PFSK-1 (cell line): Measurements from ENCODE around the gene PROX2.

Experiments
- FOXP2 ChIP-seq: optimal IDR thresholded peaks from 2 replicates; pipeline ENCODE3; 2011; ENCODE audit warnings: borderline replicate concordance, control low read depth, inconsistent platforms; ENCODE audit not compliant: insufficient read depth; ENCODE audit errors: extremely low read length, extremely low read depth
- POLR2AphosphoS5 ChIP-seq: IDR thresholded peaks from 2 replicates; pipeline ENCODE4 v1.6.1; 2012; ENCODE audit warnings: low read depth, mild to moderate bottlenecking, control low read depth, low read length, moderate library complexity
- SIN3A ChIP-seq: IDR thresholded peaks from 2 replicates; pipeline ENCODE4 v1.6.1; 2012; ENCODE audit warnings: mild to moderate bottlenecking, low read length, moderate library complexity, borderline replicate concordance; ENCODE audit not compliant: insufficient read depth
- TAF1 ChIP-seq: IDR thresholded peaks from 2 replicates; pipeline ENCODE4 v1.6.1; 2012; ENCODE audit warnings: low read length, control low read depth, borderline replicate concordance; ENCODE audit not compliant: insufficient read depth
- TF ChIP-seq, protein P1 (sequence below), 2 experiments: IDR thresholded peaks; 2 replicates each; pipeline versions ENCODE4 v1.6.1 to v1.8.0; 2011 to 2012; ENCODE audit warnings: low read depth in 2 of 2, low read length in 2 of 2, control low read depth in 1 of 2, inconsistent platforms in 1 of 2, mild to moderate bottlenecking in 1 of 2, moderate library complexity in 1 of 2; ENCODE audit not compliant: insufficient read depth in 1 of 2

Gene PROX2

DNA sequence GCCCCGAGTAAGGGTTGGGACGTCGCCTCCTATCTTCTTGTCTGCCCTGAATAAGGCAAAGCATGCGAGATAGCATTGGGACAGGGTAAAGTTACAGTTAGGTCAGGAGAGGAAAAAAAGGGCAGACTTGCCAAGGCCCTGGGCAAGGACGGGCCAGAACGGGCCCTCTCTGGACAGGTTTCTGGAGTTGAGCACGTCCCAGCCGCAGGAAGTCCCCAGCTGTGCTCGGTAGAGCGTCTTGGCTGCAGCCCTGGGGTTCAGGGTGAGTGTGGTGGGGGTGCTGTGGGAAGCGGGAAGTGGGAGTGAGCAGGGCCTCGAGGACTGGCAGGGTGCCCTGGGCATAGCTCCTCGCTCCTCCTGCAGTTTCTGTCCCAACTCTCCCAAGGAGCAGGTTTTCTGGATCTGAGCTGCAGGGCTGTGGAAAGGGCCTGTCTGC, 41.7 kb upstream of the PROX2 start:
- TF ChIP-seq TAF1 (no peak), SIN3A (no peak), FOXP2 (no peak), POLR2AphosphoS5 (no peak)
- TF ChIP-seq, protein P1, sequence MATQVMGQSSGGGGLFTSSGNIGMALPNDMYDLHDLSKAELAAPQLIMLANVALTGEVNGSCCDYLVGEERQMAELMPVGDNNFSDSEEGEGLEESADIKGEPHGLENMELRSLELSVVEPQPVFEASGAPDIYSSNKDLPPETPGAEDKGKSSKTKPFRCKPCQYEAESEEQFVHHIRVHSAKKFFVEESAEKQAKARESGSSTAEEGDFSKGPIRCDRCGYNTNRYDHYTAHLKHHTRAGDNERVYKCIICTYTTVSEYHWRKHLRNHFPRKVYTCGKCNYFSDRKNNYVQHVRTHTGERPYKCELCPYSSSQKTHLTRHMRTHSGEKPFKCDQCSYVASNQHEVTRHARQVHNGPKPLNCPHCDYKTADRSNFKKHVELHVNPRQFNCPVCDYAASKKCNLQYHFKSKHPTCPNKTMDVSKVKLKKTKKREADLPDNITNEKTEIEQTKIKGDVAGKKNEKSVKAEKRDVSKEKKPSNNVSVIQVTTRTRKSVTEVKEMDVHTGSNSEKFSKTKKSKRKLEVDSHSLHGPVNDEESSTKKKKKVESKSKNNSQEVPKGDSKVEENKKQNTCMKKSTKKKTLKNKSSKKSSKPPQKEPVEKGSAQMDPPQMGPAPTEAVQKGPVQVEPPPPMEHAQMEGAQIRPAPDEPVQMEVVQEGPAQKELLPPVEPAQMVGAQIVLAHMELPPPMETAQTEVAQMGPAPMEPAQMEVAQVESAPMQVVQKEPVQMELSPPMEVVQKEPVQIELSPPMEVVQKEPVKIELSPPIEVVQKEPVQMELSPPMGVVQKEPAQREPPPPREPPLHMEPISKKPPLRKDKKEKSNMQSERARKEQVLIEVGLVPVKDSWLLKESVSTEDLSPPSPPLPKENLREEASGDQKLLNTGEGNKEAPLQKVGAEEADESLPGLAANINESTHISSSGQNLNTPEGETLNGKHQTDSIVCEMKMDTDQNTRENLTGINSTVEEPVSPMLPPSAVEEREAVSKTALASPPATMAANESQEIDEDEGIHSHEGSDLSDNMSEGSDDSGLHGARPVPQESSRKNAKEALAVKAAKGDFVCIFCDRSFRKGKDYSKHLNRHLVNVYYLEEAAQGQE (IDR thresholded peaks at IDR 0.05; ENCODE audit: insufficient read depth in 1 of 2, low read depth in 2 of 2, low read length in 2 of 2): no peak

DNA sequence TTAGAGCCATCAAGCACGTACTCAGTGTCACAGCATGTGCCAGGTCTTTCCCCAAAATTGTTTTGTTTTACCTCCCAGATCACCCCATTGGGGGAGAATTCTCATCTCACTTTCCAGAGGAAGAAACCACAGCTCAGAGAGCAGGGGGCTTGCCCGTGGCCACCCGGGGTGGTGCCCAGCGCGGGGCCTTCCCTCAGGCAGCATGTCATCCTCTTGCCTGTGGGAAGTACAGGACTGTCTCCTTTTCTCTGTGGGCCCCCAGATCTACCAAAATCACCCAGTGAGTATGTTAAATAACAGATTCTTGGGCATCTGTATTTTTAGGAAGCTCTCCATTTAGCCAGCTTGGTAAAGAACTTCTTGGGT, 41.2 kb upstream of the PROX2 start:
- no peak for TF ChIP-seq TAF1
- TF ChIP-seq POLR2AphosphoS5: no peak
- TF ChIP-seq, protein P1 (IDR thresholded peaks at IDR 0.05; ENCODE audit: insufficient read depth in 1 of 2, low read depth in 2 of 2, low read length in 2 of 2): no peak
- TF ChIP-seq FOXP2: no peak
- TF ChIP-seq SIN3A: no peak

DNA sequence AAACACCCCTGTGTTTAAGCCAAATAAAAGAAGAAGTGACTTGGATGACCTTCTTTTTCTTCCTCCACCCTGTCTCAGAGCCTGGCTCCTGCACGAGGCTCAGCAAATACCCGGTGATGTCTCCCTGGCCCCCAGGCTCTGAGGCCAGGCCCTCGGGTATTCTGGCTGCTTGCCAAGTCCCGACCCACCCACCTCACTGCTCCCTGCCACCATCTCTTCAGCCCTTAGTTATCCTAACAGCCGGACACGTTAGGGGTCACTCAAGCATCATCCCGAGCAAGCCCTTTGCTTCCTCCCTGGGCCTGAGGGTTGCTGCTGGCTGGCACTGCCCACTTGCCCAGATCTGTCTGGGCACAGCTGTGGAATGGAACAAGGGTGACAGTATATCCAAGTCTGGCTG, 39.9 kb upstream of the PROX2 start:
- no peak for TF ChIP-seq FOXP2

DNA sequence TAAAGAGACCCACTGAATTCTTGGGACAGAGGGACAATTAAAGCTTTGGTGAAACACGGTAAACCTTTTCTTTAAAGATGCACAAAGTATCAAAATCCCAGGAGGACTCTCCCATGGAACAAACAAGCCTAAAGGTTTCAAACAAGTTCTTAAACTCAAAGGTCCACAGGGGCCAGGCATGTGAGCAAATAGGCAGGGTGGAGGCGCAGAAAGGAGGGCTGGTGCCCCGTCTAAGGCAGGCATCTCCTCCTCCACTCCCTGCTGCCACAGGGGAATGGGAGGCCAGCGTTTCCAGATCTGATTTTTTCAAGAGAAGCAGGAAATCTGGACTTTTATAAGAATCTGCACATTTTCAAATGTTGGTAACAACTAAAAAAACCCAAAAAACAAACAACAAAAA, 39.5 kb upstream of the PROX2 start:
- TF ChIP-seq POLR2AphosphoS5 (no peak), TAF1 (no peak), SIN3A (no peak), FOXP2 (no peak)
- TF ChIP-seq, protein P1 (IDR thresholded peaks at IDR 0.05; ENCODE audit: insufficient read depth in 1 of 2, low read depth in 2 of 2, low read length in 2 of 2): no peak

DNA sequence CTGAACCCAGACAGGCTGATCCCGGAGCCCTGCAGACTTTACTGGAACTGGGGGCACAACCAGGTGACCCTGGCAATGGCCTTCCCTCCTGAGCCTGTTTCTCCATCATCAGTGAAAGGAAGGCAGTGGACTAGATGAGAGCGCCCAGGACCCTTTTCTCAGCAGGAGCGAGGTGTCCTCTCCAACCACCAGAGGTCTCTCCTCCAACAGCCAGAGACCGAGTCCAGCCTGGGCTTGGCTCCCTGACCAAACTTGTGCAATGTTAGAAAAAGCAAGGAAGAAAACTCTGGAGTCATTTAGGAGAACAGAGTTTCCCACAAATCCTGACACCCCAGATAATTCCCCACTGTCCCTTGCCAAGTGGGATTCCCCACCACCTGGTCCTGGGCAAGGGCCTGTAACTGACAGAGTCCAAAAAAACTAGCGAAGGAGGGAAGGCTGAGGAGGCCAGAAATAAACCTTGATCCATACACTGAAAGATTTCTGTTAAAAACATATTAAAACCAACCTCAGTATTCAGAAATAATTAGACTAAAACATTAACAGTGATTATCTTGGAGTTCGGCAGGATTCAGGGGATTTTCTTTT, 38.1 kb upstream of the PROX2 start:
- TF ChIP-seq FOXP2 (no peak), TAF1 (no peak), POLR2AphosphoS5 (no peak), SIN3A (no peak)
- TF ChIP-seq, protein P1 (IDR thresholded peaks at IDR 0.05; ENCODE audit: insufficient read depth in 1 of 2, low read depth in 2 of 2, low read length in 2 of 2): no peak
